Esophagus squamous epithelium (tissue), 5 donors: Measurements from ENCODE around the gene SUPT7L. TPM values are rescaled to one million over a fixed set of nuclear protein-coding genes. Genes with fewer than 3 reads are reported as not detected.
"Not testable (repeated sequence)": the region's sequence is repeated elsewhere in the genome, so short reads cannot be mapped to it uniquely, and the experiment has no call there.

ENCODE experiments used
- DNase-seq: peaks from one replicate; lab custom pipeline; 2025; lab: John Stamatoyannopoulos, UW
- H3K27ac ChIP-seq, 4 donors: fragments of 200-600 bp; sonication (generic); one replicate each; pipeline ENCODE4 v1.5.1; 2016 to 2019; ENCODE audit warnings: mild to moderate bottlenecking in 1 of 4
- H3K27me3 ChIP-seq, 4 donors: fragments of 200-600 bp; sonication (generic); 1 replicate in 3 of 4; 2 replicates in 1 of 4; pipeline versions ENCODE4 v1.5.1 to v1.6.0; 2017 to 2021; ENCODE audit warnings: antibody characterized with exemption in 1 of 4
- H3K36me3 ChIP-seq, 3 donors: fragments of 200-600 bp; sonication (generic); one replicate each; pipeline ENCODE4 v1.5.1; 2016 to 2019
- H3K4me1 ChIP-seq, 3 donors: fragments of 200-600 bp; sonication (generic); one replicate each; pipeline ENCODE4 v1.5.1; 2017 to 2019
- H3K4me3 ChIP-seq, 4 donors: fragments of 200-600 bp; sonication (generic); 1 replicate in 3 of 4; 2 replicates in 1 of 4; pipeline ENCODE4 v1.5.1; 2016 to 2019; ENCODE audit warnings: mild to moderate bottlenecking in 2 of 4, moderate library complexity in 1 of 4
- H3K9me3 ChIP-seq, 3 donors: fragments of 200-600 bp; sonication (generic); one replicate each; pipeline ENCODE4 v1.5.1; 2016 to 2019
- CTCF ChIP-seq, 6 experiments: fragments of 450-650 bp in 4 of 6; fragments of 200-600 bp in 2 of 6; sonication (generic) in 2 of 6; IDR thresholded peaks; one replicate each; pipeline ENCODE4 v1.5.1; 2016 to 2019; ENCODE audit warnings: antibody characterized with exemption in 6 of 6, mild to moderate bottlenecking in 4 of 6, moderate library complexity in 4 of 6
- POLR2A ChIP-seq, 4 donors: fragments of 450-650 bp; IDR thresholded peaks; one replicate each; pipeline ENCODE4 v1.6.1; 2017; ENCODE audit warnings: antibody characterized with exemption in 4 of 4, mild to moderate bottlenecking in 4 of 4, moderate library complexity in 3 of 4
- WGBS, 2 donors: methylation state at CpG; one replicate each; pipeline ENCODE4 v1.1.5; 2018; 5-methylcytosine and 5-hydroxymethylcytosine counted together
- intact Hi-C: fragments of 100-400 bp; cut with DNase I; formaldehyde crosslinking; loops from one replicate; pipeline ENCODE4 v1.15.0; 2022
- total RNA-seq, 4 donors: library from RNA; depleted of rRNA; stranded (reverse); fragments of >200 nt; gene quantifications; one replicate each; pipeline ENCODE4 v1.1.0, GENCODE V29; 2016
- donor health status: DM: yes; HTN: yes; CAD: no.

Gene SUPT7L
- total RNA-seq, 4 donors from 2014 or later, result 10.5 to 25.4 (median 14.2) TPM

GRCh38 chr2:27685577-27685976, 22.2 kb upstream of the SUPT7L start:
- Histone ChIP-seq H3K4me1 (peaks cover 0 to 64% (median 39%) of the 10 kb centered on the region in 3 donors), H3K9me3 (no peaks in the 10 kb centered on the region), H3K27me3 (no peaks in the 10 kb centered on the region), H3K27ac (no peak overlapping the region), H3K36me3 (peaks cover 0 to 81% (median 0%) of the 10 kb centered on the region in 3 donors), H3K4me3 (no peak overlapping the region)
- 93 to 96% methylated on average over 3 of the region's 3 CpGs for WGBS, 2 donors
- TF ChIP-seq CTCF (IDR thresholded peaks at IDR 0.05) (no peak), POLR2A (IDR thresholded peaks at IDR 0.05) (no peak)
- no peak for DNase-seq
- intact Hi-C loops, result no loop called here

- 69 to 75% methylated on average over 1 of the region's 1 CpG for WGBS, 2 donors
- H3K27me3 ChIP-seq, H3K9me3 ChIP-seq, H3K4me3 ChIP-seq, H3K27ac ChIP-seq, intact Hi-C loops, DNase-seq: not testable (repeated sequence)
- Histone ChIP-seq H3K36me3 (peaks cover 0 to 87% (median under 1%) of the 10 kb centered on the region in 3 donors), H3K4me1 (peaks cover 0 to 62% (median 37%) of the 10 kb centered on the region in 3 donors)
Measured at GRCh38 chr2:27685006-27685405, 21.6 kb upstream of the SUPT7L start.

- Histone ChIP-seq H3K27ac (peak overlapping the region; percentile 78 to 83 (median 82)), H3K4me3 (no peak overlapping the region), H3K4me1 (peaks cover 0 to 47% (median 30%) of the 10 kb centered on the region in 3 donors), H3K36me3 (peaks cover 0 to 89% (median 15%) of the 10 kb centered on the region in 3 donors), H3K9me3 (no peaks in the 10 kb centered on the region), H3K27me3 (no peaks in the 10 kb centered on the region)
- TF ChIP-seq CTCF (IDR thresholded peaks at IDR 0.05) (peak; percentile 93 to 99 (median 98)), POLR2A (IDR thresholded peaks at IDR 0.05) (no peak)
- intact Hi-C loops, result no loop called here
- DNase-seq, result peak; percentile 6
- 31 to 38% methylated on average over 9 of the region's 9 CpGs for WGBS, 2 donors
Measured at GRCh38 chr2:27683390-27684071, 20.1 kb upstream of the SUPT7L start.

GRCh38 chr2:27682334-27682771, 18.9 kb upstream of the SUPT7L start:
- DNase-seq, intact Hi-C loops: not testable (repeated sequence)
- peak overlapping the region; percentile 78 to 83 (median 82) for H3K27ac ChIP-seq

GRCh38 chr2:27681841-27682240, 18.4 kb upstream of the SUPT7L start:
- WGBS, 2 donors, result 73 to 100% methylated on average over 1 of the region's 1 CpG
- H3K27ac ChIP-seq, result peak overlapping the region; percentile 73 to 83 (median 80)
- no peak for TF ChIP-seq POLR2A (IDR thresholded peaks at IDR 0.05)
- TF ChIP-seq CTCF (IDR thresholded peaks at IDR 0.05), result no peak
- peaks cover 0 to 89% (median 20%) of the 10 kb centered on the region in 3 donors for H3K36me3 ChIP-seq
- no peaks in the 10 kb centered on the region for H3K27me3 ChIP-seq
- no peak overlapping the region for H3K4me3 ChIP-seq
- no peaks in the 10 kb centered on the region for H3K9me3 ChIP-seq
- DNase-seq, result no peak
- H3K4me1 ChIP-seq, result peaks cover 0 to 32% (median 21%) of the 10 kb centered on the region in 3 donors
- intact Hi-C loops, result no loop called here

More at GRCh38 chr2:27682334-27682771, 18.9 kb upstream of the SUPT7L start:
- peaks cover 0 to 35% (median 21%) of the 10 kb centered on the region in 3 donors for H3K4me1 ChIP-seq
- not testable (repeated sequence) for H3K27me3 ChIP-seq, H3K9me3 ChIP-seq, H3K4me3 ChIP-seq
- WGBS, 2 donors, result 36 to 45% methylated on average over 7 of the region's 7 CpGs
- H3K36me3 ChIP-seq, result peaks cover 0 to 89% (median 20%) of the 10 kb centered on the region in 3 donors

GRCh38 chr2:27680571-27680970, 17.2 kb upstream of the SUPT7L start:
- H3K36me3 ChIP-seq, result peaks cover 0 to 89% (median 29%) of the 10 kb centered on the region in 3 donors
- intact Hi-C loops, result no loop called here

More at GRCh38 chr2:27680571-27680970, 17.2 kb upstream of the SUPT7L start:
- peak overlapping the region in 1 of 4 donors; percentile 83 for H3K27ac ChIP-seq
- no peak overlapping the region for H3K4me3 ChIP-seq
- WGBS, 2 donors, result 82 to 87% methylated on average over 2 of the region's 2 CpGs
- no peaks in the 10 kb centered on the region for H3K9me3 ChIP-seq
- H3K27me3 ChIP-seq, result no peaks in the 10 kb centered on the region
- DNase-seq, result no peak
- H3K4me1 ChIP-seq, result peaks cover 0 to 32% (median 21%) of the 10 kb centered on the region in 3 donors
- TF ChIP-seq CTCF (IDR thresholded peaks at IDR 0.05) (no peak), POLR2A (IDR thresholded peaks at IDR 0.05) (no peak)
